Bronchial epithelial cell (primary cell): Measurements from ENCODE around the gene CRTAC1. TPM values are rescaled to one million over a fixed set of nuclear protein-coding genes. Genes with fewer than 3 reads are reported as not detected.

ENCODE experiments used
- DNase-seq: peaks from one replicate; pipeline ENCODE4 v3.0.0-alpha.2; 2010; ENCODE audit warnings: low read depth
- FAIRE-seq: peaks from 2 replicates; lab custom pipeline; 2011; peaks lifted over from hg19 to GRCh38; lab: Jason Lieb, UNC
- H3K27me3 ChIP-seq: 2 replicates; pipeline ENCODE4 v1.5.1; 2011; ENCODE audit warnings: low read length; ENCODE audit not compliant: control insufficient read depth, insufficient read depth
- H3K36me3 ChIP-seq: 2 replicates; pipeline ENCODE4 v1.5.1; 2011; ENCODE audit warnings: low read length; ENCODE audit not compliant: control insufficient read depth, insufficient read depth
- H3K4me3 ChIP-seq: 2 replicates; pipeline ENCODE4 v1.5.1; 2011; ENCODE audit warnings: mild to moderate bottlenecking, low read depth, low read length, control low read depth
- total RNA-seq: library from RNA; depleted of rRNA; stranded (reverse); fragments of >200 nt; gene quantifications from 2 replicates; pipeline ENCODE4 v1.2.1, GENCODE V29; 2014
- TF ChIP-seq, protein P1 (sequence below): IDR thresholded peaks from 2 replicates; pipeline ENCODE4 v1.5.1; 2011; ENCODE audit warnings: mild to moderate bottlenecking, moderate library complexity, low read length, control low read depth, inconsistent platforms; ENCODE audit not compliant: insufficient read depth, severe bottlenecking

CRTAC1 gene
- total RNA-seq, 1 donor from 2014 or later = not detected

- no peak for DNase-seq
- FAIRE-seq = no peak
Observed at GRCh38 chr10:98016772-98017475, 13.5 kb downstream of the CRTAC1 start.

GRCh38 chr10:98013776-98014175 is 16.6 kb downstream of the CRTAC1 start:
- Histone ChIP-seq H3K4me3 (no peak overlapping the region), H3K27me3 (peaks cover 3% of the 10 kb centered on the region), H3K36me3 (no peaks in the 10 kb centered on the region)
- TF ChIP-seq, protein P1, sequence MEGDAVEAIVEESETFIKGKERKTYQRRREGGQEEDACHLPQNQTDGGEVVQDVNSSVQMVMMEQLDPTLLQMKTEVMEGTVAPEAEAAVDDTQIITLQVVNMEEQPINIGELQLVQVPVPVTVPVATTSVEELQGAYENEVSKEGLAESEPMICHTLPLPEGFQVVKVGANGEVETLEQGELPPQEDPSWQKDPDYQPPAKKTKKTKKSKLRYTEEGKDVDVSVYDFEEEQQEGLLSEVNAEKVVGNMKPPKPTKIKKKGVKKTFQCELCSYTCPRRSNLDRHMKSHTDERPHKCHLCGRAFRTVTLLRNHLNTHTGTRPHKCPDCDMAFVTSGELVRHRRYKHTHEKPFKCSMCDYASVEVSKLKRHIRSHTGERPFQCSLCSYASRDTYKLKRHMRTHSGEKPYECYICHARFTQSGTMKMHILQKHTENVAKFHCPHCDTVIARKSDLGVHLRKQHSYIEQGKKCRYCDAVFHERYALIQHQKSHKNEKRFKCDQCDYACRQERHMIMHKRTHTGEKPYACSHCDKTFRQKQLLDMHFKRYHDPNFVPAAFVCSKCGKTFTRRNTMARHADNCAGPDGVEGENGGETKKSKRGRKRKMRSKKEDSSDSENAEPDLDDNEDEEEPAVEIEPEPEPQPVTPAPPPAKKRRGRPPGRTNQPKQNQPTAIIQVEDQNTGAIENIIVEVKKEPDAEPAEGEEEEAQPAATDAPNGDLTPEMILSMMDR = no peak
- FAIRE-seq (no peak), DNase-seq (no peak)

More at GRCh38 chr10:98016772-98017475, 13.5 kb downstream of the CRTAC1 start:
- TF ChIP-seq, protein P1 = no peak
- Histone ChIP-seq H3K36me3 (no peaks in the 10 kb centered on the region), H3K27me3 (peaks cover 6% of the 10 kb centered on the region), H3K4me3 (no peak overlapping the region)

DNA sequence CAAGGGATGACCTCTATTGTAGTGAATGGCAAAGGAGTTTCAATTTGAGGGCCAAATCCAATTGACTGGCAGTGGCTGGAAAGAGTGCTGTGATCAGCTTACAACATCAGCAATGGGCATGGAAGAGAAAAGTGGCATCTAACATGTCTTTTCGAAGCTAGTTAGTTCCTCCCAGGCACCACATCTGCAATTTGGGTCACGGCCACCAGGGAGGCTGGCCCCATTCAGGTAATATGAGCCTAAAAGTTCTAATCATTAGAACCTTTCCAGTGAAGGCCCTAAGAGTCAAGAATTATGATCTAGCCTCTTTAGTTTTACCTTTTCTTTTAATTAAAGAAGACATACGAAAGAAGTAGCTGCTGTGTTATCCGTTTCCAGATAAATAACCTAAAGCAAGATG is 17.3 kb downstream of the CRTAC1 start:
- TF ChIP-seq, protein P1 = no peak
- H3K27me3 ChIP-seq = peaks cover 3% of the 10 kb centered on the region
- FAIRE-seq = no peak

GRCh38 chr10:98012644-98013043 is 17.8 kb downstream of the CRTAC1 start:
- FAIRE-seq (no peak), DNase-seq (no peak)
- Histone ChIP-seq H3K36me3 (no peaks in the 10 kb centered on the region), H3K27me3 (peaks cover 3% of the 10 kb centered on the region), H3K4me3 (no peak overlapping the region)
- TF ChIP-seq, protein P1 = no peak

More for the DNA sequence above, 17.3 kb downstream of the CRTAC1 start:
- no peak for DNase-seq
- Histone ChIP-seq H3K36me3 (no peaks in the 10 kb centered on the region), H3K4me3 (no peak overlapping the region)

- no peak for DNase-seq
- FAIRE-seq = no peak
Observed at GRCh38 chr10:98010939-98011685, 19.3 kb downstream of the CRTAC1 start.

More at GRCh38 chr10:98010939-98011685, 19.3 kb downstream of the CRTAC1 start:
- Histone ChIP-seq H3K36me3 (no peaks in the 10 kb centered on the region), H3K4me3 (no peak overlapping the region), H3K27me3 (peaks cover 5% of the 10 kb centered on the region)
- TF ChIP-seq, protein P1 = no peak
